ENCODE data around the gene ARFGAP1.

The ARFGAP1 gene

DNA sequence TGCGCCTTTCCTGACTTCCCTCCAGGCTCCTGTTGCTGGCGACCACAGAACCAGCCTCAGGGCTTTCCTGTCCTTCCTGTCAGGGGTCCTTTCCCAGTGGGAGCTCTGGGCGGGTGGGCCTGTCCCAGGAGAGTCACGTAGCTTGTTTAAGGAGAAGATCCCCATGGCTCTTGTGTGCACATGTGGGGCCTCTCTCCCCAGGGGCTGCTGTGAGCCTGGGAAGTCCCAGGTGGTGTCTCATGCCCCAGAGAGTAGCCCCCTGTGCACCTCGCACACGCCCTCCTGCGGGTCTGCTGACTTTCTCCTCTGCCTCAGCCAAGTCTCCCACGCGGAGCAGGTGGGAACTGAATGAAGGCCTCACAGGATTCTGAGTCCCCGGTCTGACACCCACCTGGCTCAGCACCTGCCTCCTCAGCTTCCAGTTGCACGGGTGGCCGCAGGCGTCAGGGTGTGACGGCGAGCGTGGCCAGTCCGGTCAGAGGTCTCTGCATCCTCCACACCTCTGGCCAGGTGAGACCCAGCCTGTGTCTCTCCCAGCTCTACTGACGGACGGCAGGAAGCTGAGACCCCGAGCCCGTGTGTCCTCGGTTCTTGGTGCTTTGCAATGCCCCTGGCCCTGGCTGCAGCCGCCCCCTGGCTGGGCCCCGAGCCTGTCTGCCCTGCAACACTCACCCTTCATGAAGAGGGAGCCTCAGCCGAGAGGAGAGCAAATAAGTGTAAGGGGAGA is 12.7 kb upstream of the ARFGAP1 start:
- no peak for DNase-seq (ENCODE audit: low read depth in 3 of 3)

DNA sequence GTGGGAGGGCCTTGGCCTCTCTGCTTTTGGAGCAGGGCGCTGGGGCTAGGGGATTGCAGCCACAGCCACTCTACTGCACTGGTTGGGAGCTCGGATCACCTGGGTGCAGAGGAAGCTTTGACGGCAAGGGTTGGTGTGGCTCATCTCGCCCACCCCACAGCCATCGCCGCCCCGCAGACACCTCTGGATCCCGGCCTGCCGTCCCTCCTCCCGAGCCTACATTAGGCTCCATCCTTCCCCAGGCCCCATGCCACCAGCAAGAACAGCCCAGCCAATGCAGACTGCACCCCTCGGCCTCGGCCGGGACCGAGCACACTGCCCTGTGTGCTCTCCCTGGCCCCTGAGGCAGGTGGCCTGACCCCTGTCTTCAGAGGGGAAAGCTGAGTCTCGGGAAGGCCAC is 12.1 kb upstream of the ARFGAP1 start:
- DNase-seq (ENCODE audit: low read depth in 3 of 3): no peak

GRCh38 chr20:63261060-63261794 is 11.4 kb upstream of the ARFGAP1 start:
- no peak for DNase-seq (ENCODE audit: low read depth in 3 of 3)

DNA sequence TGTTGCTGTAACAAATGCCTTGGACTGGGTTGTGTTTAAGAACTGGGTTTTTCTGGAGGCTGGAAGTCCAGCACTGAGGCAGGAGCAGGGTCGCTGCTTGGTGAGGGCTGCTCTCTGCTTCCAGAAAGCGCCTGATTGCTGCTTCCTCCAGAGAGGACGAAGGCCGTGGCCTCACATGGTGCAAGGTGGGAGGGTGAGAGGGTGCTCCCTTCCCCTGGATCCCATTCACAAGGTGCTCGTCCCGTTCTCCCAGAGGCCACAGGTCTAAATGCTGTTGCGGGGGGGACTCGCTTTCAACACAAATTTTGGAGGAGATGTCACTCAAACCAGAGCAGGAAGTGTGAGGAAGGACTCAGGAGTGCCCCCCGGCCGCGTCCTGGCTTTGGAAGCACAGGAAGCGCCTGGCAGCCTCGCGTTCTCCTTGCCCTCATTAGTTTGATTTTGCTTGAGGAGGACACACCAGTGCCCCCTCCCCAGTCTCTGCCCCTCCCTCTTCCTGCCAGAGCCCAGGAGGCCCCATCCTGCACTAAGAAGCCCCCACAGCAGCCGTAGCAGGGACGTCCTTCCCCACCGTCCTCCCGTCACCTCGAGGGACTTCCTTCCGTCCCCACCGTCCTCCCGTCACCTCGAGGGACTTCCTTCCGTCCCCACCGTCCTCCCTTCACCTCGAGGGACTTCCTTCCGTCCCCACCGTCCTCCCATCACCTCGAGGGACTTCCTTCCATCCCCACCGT is 10.7 kb upstream of the ARFGAP1 start:
- no peak for DNase-seq (ENCODE audit: low read depth in 3 of 3)

GRCh38 chr20:63262836-63263235 is 9.8 kb upstream of the ARFGAP1 start:
- no peak for DNase-seq (ENCODE audit: low read depth in 3 of 3)

- DNase-seq (ENCODE audit: low read depth in 3 of 3): no peak
Observed at GRCh38 chr20:63264000-63264399, 8.6 kb upstream of the ARFGAP1 start.

- no peak for DNase-seq (ENCODE audit: low read depth in 3 of 3)
Observed at GRCh38 chr20:63264519-63264918, 8.1 kb upstream of the ARFGAP1 start.

GRCh38 chr20:63265891-63266515 is 6.6 kb upstream of the ARFGAP1 start:
- no peak for DNase-seq (ENCODE audit: low read depth in 3 of 3)

DNA sequence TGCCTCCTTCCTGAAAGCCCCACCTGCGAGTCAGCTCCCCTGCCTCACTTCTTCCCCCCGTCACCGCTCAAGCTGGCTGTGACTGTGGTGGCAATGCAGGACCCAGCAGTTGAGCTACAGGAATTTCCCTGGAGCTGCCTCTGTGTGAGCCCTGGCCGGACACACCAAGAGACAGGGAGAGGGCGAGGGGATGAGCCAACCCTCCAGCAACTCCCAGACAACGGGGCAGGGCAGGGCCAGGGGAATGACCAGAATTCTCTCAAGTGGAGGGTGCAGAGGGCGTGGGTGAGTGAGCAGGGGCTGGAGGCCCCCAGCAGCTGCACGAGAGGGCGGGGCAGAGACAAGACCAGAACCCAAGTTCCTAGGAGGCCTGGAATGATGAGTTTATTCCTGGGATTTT is 4.9 kb upstream of the ARFGAP1 start:
- DNase-seq (ENCODE audit: low read depth in 3 of 3): no peak

DNA sequence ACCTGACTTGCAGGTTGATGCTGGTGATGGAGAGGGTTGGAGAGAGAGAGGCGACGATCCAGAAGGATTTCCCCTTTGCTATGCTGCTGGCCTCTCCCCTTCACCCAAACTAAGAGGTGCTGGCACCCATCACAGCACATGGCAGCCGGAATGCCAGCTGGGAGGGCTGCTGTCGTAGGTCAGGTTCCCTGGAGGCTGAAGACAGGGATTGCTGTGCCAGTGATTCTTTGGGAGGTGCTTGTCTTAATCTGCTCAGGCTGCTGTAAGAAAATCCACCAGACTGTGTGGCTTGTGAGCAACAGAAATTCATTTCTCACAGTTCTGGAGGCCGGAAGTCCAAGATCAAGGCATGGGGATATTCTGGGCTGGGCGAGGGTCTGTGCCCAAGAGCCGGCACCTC is 4.4 kb upstream of the ARFGAP1 start:
- no peak for DNase-seq (ENCODE audit: low read depth in 3 of 3)

GRCh38 chr20:63268671-63269439 is 3.8 kb upstream of the ARFGAP1 start:
- DNase-seq (ENCODE audit: low read depth in 3 of 3): no peak

DNA sequence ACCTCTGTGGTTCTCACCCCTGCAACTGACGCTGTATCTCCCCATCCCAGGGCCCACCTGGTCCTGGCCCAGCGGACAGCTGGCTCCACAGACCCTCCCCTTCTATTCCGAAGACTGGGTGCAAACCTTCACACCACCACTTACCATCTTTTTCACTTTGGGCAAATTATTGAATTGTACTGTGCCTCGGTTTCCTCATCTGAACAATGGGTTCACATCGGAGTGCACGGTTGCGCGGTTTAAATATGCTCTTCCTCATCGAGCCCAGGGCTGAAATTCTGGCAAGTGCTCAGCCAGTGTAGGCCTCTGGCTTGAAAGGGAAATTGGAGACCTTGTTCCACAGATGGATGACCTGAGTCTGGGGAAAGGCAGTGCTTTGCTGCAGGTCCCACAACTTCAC is 2.9 kb upstream of the ARFGAP1 start:
- no peak for DNase-seq (ENCODE audit: low read depth in 3 of 3)

- no peak for DNase-seq (ENCODE audit: low read depth in 3 of 3)
Observed at GRCh38 chr20:63270606-63271325, 1.8 kb upstream of the ARFGAP1 start.

GRCh38 chr20:63273059-63273579 is 506 bp downstream of the ARFGAP1 start:
- no peak for DNase-seq (ENCODE audit: low read depth in 3 of 3)

GRCh38 chr20:63273635-63274380 is 1.2 kb downstream of the ARFGAP1 start:
- DNase-seq (ENCODE audit: low read depth in 3 of 3): no peak

- DNase-seq (ENCODE audit: low read depth in 3 of 3): no peak
Observed at GRCh38 chr20:63274381-63275228, 2.0 kb downstream of the ARFGAP1 start.

DNA sequence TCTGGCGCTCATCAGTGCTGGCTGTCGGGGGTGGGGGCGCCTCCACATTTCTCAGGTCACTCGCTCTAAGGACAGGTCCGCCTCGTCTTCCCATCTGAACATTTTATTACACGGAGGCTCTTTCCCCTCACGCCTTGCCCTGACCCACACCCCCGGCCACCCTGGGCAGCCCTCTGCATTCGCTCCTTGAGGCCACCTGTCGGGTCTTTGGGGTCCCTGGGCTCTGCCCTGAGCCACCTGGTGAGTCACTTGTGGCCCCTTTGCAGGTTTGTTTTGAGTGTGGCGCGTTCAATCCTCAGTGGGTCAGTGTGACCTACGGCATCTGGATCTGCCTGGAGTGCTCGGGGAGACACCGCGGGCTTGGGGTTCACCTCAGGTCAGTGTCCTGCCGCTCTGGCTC is 3.2 kb downstream of the ARFGAP1 start:
- no peak for DNase-seq (ENCODE audit: low read depth in 3 of 3)

DNA sequence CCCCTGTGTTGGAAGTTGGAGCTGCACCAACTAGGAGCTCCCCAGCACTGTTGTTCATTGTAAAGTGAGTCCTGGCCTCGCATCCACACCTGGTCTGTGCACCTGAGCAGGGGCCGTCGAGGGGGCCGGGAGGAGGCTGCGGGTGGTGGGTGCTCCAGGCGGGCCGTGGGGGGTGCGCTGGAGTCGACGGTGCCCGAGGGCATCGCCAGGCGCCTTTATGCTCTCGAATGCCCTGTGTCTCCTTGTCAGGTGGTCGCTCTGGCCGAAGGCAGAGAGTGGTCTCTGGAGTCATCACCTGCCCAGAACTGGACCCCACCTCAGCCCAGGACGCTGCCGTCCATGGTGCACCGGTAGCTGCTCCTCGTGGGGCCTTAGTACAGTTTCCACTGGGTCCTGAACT is 4.3 kb downstream of the ARFGAP1 start:
- DNase-seq (ENCODE audit: low read depth in 3 of 3): no peak
